HG02884 (cell line): ENCODE data around the gene KDM1A.

ENCODE experiments used
- ATAC-seq: cut with Tn5 transposase; IDR thresholded peaks from one replicate; pipeline ENCODE4 v1.9.1; 2021; ENCODE audit warnings: mild to moderate bottlenecking, moderate library complexity; ENCODE audit not compliant: unreplicated experiment

KDM1A gene

GRCh38 chr1:23129846-23130245 is 110.6 kb downstream of the KDM1A start:
- no peak for ATAC-seq

GRCh38 chr1:23132033-23132432 is 112.8 kb downstream of the KDM1A start:
- ATAC-seq, result no peak
